ENCODE measurements around the gene NFS1. TPM values are rescaled to one million over a fixed set of nuclear protein-coding genes. Genes with fewer than 3 reads are reported as not detected.
"Not testable (repeated sequence)": the region's sequence is repeated elsewhere in the genome, so short reads cannot be mapped to it uniquely, and the experiment has no call there.

NFS1 gene
- total RNA-seq, 2 donors from 2014 or later: 15.9 to 22.0 TPM

- intact Hi-C loops (cut with DNase I): loop anchor here in 1 of 2 donors (10.0 kb wide), 1 partner anchor 220 kb away; no protein-coding TSS in a partner anchor
- no peak for DNase-seq (ENCODE audit: low spot score)
Observed at GRCh38 chr20:35695245-35695749, 3.9 kb downstream of the NFS1 start.

DNA sequence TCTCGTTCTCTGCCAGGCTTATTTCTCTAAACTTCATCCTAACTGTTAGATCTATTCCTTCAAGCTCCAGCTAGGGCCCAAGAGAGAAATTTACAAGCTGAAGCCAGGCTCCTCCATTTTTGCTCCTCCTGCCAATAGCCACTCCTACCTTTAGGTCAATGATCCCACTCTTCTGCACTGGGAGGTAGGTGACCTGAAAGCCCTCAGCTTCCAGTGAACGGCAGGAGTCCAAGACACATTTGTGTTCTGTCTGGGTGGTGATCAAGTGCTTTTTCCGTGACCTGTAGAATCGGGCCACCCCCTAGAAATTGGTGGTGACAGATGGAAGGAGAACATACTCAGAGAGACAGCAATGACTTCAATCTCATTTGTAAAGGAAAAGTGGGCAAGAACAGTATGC lies 8.9 kb downstream of the NFS1 start:
- no peak for DNase-seq (ENCODE audit: low spot score)
- intact Hi-C loops (cut with DNase I): loop anchor here in 1 of 2 donors (10.0 kb wide), 1 partner anchor 215 kb away; no protein-coding TSS in a partner anchor

GRCh38 chr20:35686872-35687271 lies 12.3 kb downstream of the NFS1 start:
- intact Hi-C loops (cut with DNase I): not testable (repeated sequence)

GRCh38 chr20:35685368-35685767 lies 13.8 kb downstream of the NFS1 start:
- peak; percentile 35 for DNase-seq (ENCODE audit: low spot score)

More at GRCh38 chr20:35686872-35687271, 12.3 kb downstream of the NFS1 start:
- DNase-seq (ENCODE audit: low spot score): peak; percentile 25

DNA sequence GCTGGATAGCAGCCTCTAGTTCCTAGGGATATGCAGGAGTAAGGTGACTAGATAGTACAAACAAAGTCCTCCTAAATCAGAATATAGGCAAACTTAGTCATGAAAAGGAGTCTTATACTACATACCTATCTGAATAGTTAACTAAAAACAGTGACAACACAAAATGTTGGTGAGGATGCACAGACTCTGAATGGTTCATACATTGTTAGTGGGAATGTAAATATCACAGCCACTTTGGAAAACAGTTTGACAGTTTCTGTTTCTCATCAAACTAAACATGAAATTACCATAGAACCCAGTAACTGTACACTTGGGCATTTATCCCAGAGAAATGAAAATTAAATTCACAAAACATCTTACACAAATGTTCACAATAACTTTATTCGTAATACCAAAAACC lies 17.2 kb downstream of the NFS1 start:
- DNase-seq (ENCODE audit: low spot score): no peak
- intact Hi-C loops (cut with DNase I): no loop called here

More at GRCh38 chr20:35685368-35685767, 13.8 kb downstream of the NFS1 start:
- intact Hi-C loops (cut with DNase I): not testable (repeated sequence)

- intact Hi-C loops (cut with DNase I): no loop called here
- DNase-seq (ENCODE audit: low spot score): no peak
Observed at GRCh38 chr20:35680452-35681183, 18.5 kb downstream of the NFS1 start.

DNA sequence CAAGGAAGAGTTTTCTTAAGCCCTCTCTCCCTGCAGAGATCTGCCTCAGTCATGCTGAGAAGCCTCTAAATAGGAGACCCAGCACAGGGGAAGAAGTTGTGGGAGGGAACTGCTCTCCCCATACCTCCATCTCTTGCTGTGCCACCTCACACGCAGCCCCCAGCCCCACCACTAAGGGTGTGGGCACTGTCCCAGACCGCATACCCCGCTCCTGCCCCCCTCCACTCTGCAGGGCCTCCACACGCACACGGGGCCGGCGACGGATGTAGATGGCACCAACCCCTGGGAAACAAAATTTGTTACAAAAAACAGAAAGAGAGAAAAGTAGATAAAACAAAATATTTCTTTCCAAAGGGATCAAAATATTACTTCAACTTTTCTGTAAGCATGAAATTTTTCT lies 24.2 kb downstream of the NFS1 start:
- DNase-seq (ENCODE audit: low spot score): peak; percentile 17
- intact Hi-C loops (cut with DNase I): no loop called here

GRCh38 chr20:35673884-35674283 lies 25.3 kb downstream of the NFS1 start:
- no peak for DNase-seq (ENCODE audit: low spot score)
- intact Hi-C loops (cut with DNase I): no loop called here

- DNase-seq (ENCODE audit: low spot score): no peak
- intact Hi-C loops (cut with DNase I): loop anchor here in 1 of 2 donors (10.0 kb wide), 1 partner anchor 205 kb away; no protein-coding TSS in a partner anchor
Observed at GRCh38 chr20:35669681-35670080, 29.5 kb downstream of the NFS1 start.

DNA sequence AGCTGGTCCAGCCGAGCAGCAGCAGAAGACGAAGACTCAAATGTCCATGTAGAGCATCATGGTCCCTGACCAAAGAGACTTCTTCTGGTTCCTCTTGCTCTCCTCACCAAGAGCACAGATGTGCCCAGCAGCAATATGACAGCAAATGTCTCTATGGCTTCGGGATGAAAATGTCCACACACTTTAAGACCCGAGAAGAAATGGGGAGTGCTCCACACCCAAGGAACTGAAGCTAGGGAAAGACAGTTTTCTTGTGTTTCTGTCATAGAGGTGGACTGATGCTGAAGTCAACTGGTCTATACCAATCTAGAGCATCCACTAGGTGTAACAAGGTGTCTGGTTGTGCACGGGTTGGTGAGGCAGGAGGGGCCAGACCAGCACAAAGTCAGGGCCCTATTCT lies 29.9 kb downstream of the NFS1 start:
- DNase-seq (ENCODE audit: low spot score): no peak
- intact Hi-C loops (cut with DNase I): loop anchor here in 1 of 2 donors (10.0 kb wide), 1 partner anchor 204 kb away; no protein-coding TSS in a partner anchor

GRCh38 chr20:35665949-35666288 lies 33.2 kb downstream of the NFS1 start:
- intact Hi-C loops (cut with DNase I): loop anchor here in 1 of 2 donors (10.0 kb wide), 1 partner anchor 201 kb away; no protein-coding TSS in a partner anchor
- DNase-seq (ENCODE audit: low spot score): no peak

- intact Hi-C loops (cut with DNase I): loop anchor here in 1 of 2 donors (10.0 kb wide), 1 partner anchor 200 kb away; no protein-coding TSS in a partner anchor
- peak; percentile 98 for DNase-seq (ENCODE audit: low spot score)
Observed at GRCh38 chr20:35664466-35665206, 34.5 kb downstream of the NFS1 start, which contains the start of the genes CPNE1 and RBM12. Gene CPNE1, minus strand, starts transcription at chr20:35664900. Its CDS starts 31,977 bp downstream, at chr20:35632923. Gene RBM12, minus strand, starts transcription at chr20:35664900. Its CDS starts 9,578 bp downstream, at chr20:35655322.

GRCh38 chr20:35663516-35664465 lies 35.4 kb downstream of the NFS1 start:
- peak; percentile 83 for DNase-seq (ENCODE audit: low spot score)

GRCh38 chr20:35662551-35662950 lies 36.6 kb downstream of the NFS1 start:
- intact Hi-C loops (cut with DNase I): loop anchor here in 1 of 2 donors (10.0 kb wide), 1 partner anchor 198 kb away; no protein-coding TSS in a partner anchor
- no peak for DNase-seq (ENCODE audit: low spot score)

More at GRCh38 chr20:35663516-35664465, 35.4 kb downstream of the NFS1 start:
- intact Hi-C loops (cut with DNase I): loop anchor here in 1 of 2 donors (10.0 kb wide), 1 partner anchor 199 kb away; no protein-coding TSS in a partner anchor

DNA sequence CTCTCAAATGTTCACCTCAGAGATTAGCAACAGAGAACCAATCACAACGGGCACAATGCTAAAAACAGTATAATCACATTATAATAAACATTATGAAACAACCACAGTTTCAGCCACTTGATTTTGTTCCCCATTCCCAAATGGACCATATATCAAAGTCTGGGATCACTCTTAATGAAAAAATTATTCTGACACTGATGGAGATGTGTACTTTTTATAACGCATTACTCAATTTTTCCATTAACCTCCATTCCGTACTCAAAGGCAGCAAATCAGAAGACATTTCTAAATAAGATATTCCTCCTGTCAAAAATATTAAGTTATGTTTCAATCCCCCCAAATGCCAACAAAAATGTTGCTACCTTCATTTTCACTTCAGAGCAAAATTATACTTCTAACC lies 37.2 kb downstream of the NFS1 start:
- intact Hi-C loops (cut with DNase I): loop anchor here in 1 of 2 donors (10.0 kb wide), 1 partner anchor 197 kb away; no protein-coding TSS in a partner anchor
- DNase-seq (ENCODE audit: low spot score): no peak

GRCh38 chr20:35661053-35661452 lies 38.1 kb downstream of the NFS1 start:
- DNase-seq (ENCODE audit: low spot score): no peak
- intact Hi-C loops (cut with DNase I): loop anchor here in 1 of 2 donors (10.0 kb wide), 1 partner anchor 196 kb away; no protein-coding TSS in a partner anchor

DNA sequence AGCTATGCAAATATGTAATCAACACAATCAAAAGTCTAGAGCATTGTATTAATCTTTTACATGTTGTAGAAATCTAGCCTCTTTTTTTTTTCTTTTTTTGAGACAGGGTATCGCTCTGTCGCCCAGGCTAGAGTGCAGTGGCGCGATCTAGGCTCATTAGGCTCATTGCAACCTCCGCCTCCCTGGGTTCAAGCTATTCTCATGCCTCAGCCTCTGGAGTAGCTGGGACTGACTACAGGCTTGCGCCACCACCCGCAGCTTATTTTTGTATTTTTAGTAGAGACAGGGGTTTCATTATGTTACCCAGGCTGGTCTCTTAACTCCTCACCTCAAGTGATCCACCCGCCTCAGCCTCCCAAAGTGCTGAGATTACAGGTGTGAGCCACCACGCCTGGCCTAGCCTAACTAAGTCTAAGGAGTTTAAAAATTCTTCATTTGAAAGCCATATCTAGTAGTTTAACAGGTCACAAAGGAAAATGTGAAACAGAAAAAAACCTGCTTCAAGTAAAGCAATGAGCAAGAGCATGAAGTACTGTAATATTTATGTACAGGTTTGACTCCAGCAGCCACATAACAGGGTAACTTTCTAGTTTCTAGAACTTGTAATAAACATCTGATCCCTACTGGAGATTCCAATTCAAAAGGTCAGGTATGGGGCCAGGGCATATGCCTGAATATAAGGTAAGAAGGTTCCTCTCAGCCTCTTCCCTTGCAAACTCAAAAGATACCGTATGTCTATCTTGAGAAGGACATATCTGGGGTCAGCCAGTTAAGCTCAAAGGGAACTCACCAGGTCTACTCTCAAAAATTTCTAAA lies 38.8 kb downstream of the NFS1 start:
- DNase-seq (ENCODE audit: low spot score): no peak
- intact Hi-C loops (cut with DNase I): loop anchor here in 1 of 2 donors (10.0 kb wide), 1 partner anchor 196 kb away; no protein-coding TSS in a partner anchor
